HG03039 (cell line): ENCODE measurements around the gene KLHL15.
"Not testable (repeated sequence)": the region's sequence is repeated elsewhere in the genome, so short reads cannot be mapped to it uniquely, and the experiment has no call there.

Experiments used
- ATAC-seq: cut with Tn5 transposase; IDR thresholded peaks from one replicate; pipeline ENCODE4 v1.9.1; 2021; ENCODE audit warnings: mild to moderate bottlenecking, moderate library complexity; ENCODE audit not compliant: unreplicated experiment

Gene KLHL15

DNA sequence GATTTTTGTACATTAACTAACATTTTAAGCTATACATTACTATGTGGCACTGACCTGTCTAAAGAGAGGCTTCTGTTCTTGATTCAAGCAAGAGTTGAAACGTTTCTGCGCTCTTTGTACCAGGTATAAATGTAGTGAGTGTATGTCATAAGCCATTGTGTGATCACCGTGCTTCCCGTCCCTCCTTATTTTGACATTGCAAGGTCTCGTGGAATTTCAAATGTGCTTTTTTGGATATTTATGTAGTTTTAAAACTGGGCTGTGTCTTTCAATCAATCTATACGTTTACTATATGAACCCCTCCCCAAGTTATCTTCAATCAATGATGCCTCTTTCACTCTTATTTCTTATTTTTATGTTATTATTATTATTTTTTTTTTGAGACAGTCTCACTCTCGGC is at the start of gene KLHL15:
KLHL15 (minus strand) TSS at position 101 of the 400 bp plus-strand sequence. CDS start 20,493 bp downstream, outside the sequence.
- no peak for ATAC-seq

DNA sequence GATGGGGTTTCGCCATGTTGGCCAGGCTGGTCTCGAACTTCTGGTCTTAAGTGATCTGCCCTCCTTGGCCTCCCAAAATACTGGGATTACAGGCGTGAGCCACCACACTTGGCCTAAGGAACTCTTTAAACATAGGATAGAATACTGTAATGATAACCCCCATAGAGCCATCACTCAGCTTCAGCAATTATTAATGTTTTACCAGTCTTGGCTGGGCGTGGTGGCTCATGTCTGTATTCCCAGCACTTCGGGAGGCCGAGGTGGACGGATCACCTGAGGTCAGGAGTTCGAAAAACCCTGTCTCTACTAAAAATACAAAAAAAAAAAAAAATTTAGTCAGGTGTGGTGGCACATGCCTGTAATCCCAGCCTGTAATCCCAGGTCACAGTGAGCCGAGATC is 42.9 kb upstream of the KLHL15 start:
- ATAC-seq: no peak

GRCh38 chrX:24063488-24063887 is 36.5 kb upstream of the KLHL15 start:
- no peak for ATAC-seq

DNA sequence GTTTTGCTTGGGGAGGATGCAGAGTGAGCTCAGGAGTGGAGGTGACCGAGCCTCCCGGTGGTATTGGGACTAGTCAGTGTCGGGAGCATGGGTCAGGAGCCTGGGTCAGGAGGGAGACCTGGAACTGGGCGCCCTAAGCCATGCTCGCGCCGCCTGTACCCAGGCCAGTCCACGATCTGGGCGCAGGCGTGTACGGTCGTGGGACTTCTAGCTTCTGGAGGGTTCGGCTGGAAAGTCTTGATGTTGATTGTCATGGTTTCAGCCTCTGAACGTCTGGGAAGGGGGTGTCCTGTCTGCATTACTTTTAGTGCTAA is 28.0 kb upstream of the KLHL15 start:
- ATAC-seq: peak; percentile 15

GRCh38 chrX:24054182-24055042 is 27.4 kb upstream of the KLHL15 start, which contains the start of gene EIF2S3:
EIF2S3 (plus strand) TSS chrX:24054956; CDS start chrX:24054969, 13 bp downstream.
- peak; percentile 81 for ATAC-seq

DNA sequence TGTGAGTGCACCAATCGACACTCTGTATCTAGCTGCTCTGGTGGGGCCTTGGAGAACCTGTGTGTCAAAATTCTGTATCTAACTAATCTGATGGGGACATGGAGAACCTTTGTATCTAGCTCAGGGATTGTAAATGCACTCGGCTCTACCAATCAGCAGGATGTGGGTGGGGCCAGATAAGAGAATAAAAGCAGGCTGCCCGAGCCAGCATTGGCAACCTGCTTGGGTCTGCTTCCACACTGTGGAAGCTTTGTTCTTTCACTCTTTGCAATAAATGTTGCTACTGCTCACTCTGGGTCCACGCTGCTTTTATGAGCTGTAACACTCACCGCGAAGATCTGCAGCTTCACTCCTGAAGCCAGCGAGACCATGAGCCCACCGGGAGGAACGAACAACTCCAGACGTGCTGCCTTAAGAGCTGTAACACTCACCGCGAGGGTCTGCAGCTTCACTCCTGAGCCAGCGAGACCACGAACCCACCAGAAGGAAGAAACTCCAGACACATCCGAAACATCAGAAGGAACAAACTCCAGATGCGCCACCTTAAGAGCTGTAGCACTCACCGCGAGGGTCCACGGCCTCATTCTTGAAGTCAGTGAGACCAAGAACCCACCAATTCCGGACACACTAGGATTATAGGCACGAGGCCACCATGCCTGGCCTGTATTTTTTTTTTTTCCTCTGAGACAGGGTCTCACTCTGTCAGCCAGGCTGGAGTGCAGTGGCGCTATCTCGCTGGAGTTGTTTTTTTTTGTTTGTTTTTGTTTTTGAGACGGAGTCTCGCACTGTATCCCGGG is 23.7 kb upstream of the KLHL15 start:
- not testable (repeated sequence) for ATAC-seq

DNA sequence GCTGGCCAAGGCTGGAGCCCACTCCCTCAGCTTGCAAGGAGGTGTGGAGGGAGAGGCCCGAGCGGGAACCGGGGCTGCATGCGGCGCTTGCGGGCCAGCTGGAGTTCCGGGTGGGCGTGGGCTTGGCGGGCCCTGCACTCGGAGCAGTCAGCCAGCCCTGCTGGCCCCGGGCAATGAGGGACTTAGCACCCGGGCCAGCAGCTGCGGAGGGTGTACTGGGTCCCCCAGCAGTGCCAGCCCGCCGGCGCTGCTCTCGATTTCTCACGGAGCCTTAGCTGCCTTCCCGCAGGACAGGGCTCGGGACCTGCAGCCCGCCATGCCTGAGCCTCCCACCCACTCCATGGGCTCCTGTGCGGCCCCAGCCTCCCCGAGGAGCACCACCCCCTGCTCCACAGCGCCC is 22.7 kb upstream of the KLHL15 start:
- ATAC-seq: not testable (repeated sequence)

- not testable (repeated sequence) for ATAC-seq
These were observed 19.1 kb upstream of the KLHL15 start for GRCh38 chrX:24046060-24046459.

DNA sequence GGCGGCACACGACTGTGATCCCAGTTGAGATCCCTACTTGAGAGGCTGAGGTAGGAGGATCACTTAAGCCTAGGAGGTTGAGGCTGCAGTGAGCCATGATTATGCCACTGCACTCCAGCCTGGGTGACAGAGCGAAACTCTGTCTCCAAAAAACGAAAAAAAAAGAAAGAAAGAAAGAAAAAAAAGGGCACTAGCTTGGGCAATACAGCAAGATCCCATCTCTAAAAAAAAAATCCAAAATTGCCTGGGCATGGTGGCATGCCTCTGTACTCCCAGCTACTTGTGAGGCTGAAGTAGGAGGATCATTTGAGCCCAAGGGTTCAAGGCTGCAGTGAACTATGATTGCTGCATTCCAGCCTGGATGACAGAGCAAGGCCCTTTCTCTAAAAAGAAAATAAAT is 10.7 kb upstream of the KLHL15 start:
- no peak for ATAC-seq

DNA sequence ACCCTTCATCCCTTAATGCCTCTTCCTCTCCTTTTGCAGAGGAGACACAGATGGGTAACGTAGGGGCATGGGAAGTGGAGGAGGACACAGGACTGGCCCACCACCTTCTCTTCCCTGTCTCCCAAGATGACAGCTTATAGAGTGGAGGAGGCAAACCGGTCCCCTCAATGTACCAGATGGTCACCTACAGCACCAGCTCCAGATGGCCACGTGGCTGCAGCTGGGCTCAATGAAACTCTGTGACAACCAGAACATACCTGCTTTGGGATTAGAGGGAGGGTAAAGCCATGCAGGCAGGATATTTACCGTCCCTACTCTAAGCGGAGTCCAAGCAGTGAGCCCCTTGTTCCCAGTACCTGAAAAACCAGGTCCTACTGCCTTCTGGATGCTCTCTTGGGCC is 7.5 kb upstream of the KLHL15 start:
- ATAC-seq: no peak

DNA sequence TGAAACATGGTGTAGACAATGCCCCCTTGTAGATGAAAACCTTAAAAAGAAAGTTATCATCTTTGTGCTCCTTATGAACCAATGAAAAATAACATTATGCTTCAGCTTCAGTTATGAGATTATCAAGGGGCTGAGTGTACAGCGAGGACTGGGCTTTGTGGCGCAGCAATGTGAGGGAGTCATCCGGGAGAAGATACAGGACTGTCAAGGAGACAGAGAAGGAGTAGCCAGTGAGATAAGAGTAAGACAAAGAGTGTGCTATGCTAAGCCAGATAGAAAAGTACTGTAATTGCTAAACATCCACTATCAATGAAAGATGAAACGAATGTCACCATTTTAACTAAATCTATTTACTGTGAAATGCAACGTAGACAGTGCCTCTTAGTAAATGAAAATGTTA is 3.6 kb upstream of the KLHL15 start:
- no peak for ATAC-seq

- no peak for ATAC-seq
These were observed 999 bp upstream of the KLHL15 start for GRCh38 chrX:24027985-24028384.

DNA sequence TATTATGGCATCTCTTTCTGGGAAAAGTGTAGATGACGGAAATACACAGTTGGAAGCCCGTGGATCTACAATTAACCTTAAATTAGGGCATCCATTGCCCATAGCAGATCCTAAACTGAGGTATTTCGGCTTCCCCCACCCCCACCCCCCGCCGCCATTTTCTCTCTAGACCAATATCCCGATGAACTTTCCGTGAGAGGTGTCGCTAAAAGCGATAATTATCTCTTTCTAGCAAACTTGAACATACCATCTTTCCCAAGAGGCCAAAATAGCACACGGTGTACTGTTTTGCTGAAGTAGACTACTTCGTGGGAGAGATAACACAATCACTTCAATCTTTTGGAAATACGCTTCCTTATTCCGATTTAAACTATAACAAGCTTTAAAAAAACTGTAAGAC is 554 bp downstream of the KLHL15 start:
- ATAC-seq: no peak

DNA sequence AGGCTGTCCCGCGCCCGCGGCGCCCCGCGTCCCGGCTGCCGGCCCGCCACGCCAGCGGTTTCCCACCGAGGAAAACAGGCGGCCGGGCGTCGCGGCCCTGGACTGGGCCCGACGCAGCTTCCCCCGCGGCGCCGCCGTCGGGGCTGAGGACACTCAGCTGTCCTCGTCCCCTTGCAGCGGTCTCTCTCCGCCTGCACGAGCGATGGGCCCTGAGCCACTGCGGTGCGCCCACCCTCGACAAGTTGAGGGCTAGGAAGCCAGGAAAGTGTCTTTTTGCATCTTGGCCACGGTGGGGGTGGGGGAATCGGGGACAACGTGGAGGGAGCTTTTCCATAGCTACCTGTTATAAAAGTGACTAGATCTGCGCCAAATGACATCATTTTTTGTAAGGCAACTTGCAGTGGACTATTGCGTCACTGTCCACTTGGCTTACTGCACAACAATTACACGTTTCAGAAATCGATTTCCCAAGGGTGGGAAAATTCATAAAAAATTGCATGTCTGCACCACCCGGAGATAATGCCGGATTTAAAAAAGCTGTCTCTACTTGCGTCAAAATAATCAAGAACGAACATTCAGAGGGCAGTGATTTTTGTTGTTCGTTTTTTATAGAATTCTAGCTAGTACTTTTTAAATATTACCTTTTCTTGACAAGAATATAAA is 1.1 kb downstream of the KLHL15 start:
- ATAC-seq: peak; percentile 22

GRCh38 chrX:24024819-24025740 is 1.9 kb downstream of the KLHL15 start:
- peak; percentile 89 for ATAC-seq

GRCh38 chrX:24023972-24024669 is 2.9 kb downstream of the KLHL15 start:
- ATAC-seq: no peak

- no peak for ATAC-seq
These were observed 3.4 kb downstream of the KLHL15 start for GRCh38 chrX:24023544-24023943.

- no peak for ATAC-seq
These were observed 6.6 kb downstream of the KLHL15 start for GRCh38 chrX:24020306-24020876.

GRCh38 chrX:24019448-24019847 is 7.5 kb downstream of the KLHL15 start:
- no peak for ATAC-seq
